GM12878 (cell line): ENCODE results near the gene DNAJA4. TPM values are rescaled to one million over a fixed set of nuclear protein-coding genes. Genes with fewer than 3 reads are reported as not detected.

Experiments
- ATAC-seq: fragments of 200-7000 bp; cut with Tn5 transposase; 3 replicates; pipeline ENCODE4 v1.9.1; 2020; ENCODE audit warnings: mild to moderate bottlenecking, moderate library complexity
- BruUV-seq: library from RNA; stranded (reverse); fragments of 400-500 nt; replicated peaks from 2 replicates; lab custom pipeline; 2021; lab: Mats Ljungman, UMichigan
- CTCF ChIA-PET: fragments of 300-600 bp; sonication (Branson Sonifier 250); formaldehyde crosslinking; extraction: SDS; loops from one replicate; lab custom pipeline; 2021; ENCODE audit warnings: inconsistent platforms; lab: Yijun Ruan, JAX
- POLR2A ChIA-PET: fragments of 350-600 bp; formaldehyde crosslinking; extraction: SDS; loops from one replicate; lab custom pipeline; 2021; ENCODE audit warnings: inconsistent platforms; lab: Charles Lee
- RAD21 ChIA-PET: fragments of 300-600 bp; sonication (Branson Sonifier 250); formaldehyde crosslinking; loops from one replicate; lab custom pipeline; 2023; ENCODE audit warnings: antibody characterized with exemption; ENCODE audit not compliant: unreplicated experiment; lab: Charles Lee
- SMC1A ChIA-PET: fragments of 300-600 bp; sonication (Branson Sonifier 250); formaldehyde crosslinking; loops from one replicate; lab custom pipeline; 2023; ENCODE audit not compliant: unreplicated experiment, uncharacterized antibody; lab: Charles Lee
- DNase-seq: peaks from one replicate; pipeline ENCODE4 v3.0.0-alpha.2; 2011; ENCODE audit warnings: low read depth, low spot score
- FAIRE-seq: peaks from 3 replicates; lab custom pipeline; 2011; peaks lifted over from hg19 to GRCh38; lab: Jason Lieb, UNC
- H2AFZ ChIP-seq: 2 replicates; pipeline ENCODE4 v1.6.0; 2011; ENCODE audit warnings: low read depth, low read length, control low read depth; ENCODE audit not compliant: control insufficient read depth
- H3K27ac ChIP-seq: 2 replicates; pipeline ENCODE4 v1.5.1; 2011; ENCODE audit warnings: control low read depth; ENCODE audit not compliant: control insufficient read depth, insufficient read depth
- H3K27me3 ChIP-seq, 2 experiments: replicated peaks in 1 of 2; 2 replicates each; pipeline versions ENCODE4 v1.6.0 to v1.6.1; 2011; ENCODE audit warnings: low read length in 1 of 2; ENCODE audit not compliant: control insufficient read depth in 2 of 2, insufficient read depth in 2 of 2
- H3K36me3 ChIP-seq, 2 experiments: 2 replicates each; pipeline ENCODE4 v1.5.1; 2011; ENCODE audit warnings: low read length in 1 of 2; ENCODE audit not compliant: control insufficient read depth in 2 of 2, insufficient read depth in 2 of 2
- H3K4me1 ChIP-seq: 2 replicates; pipeline ENCODE4 v1.6.1; 2011; ENCODE audit warnings: mild to moderate bottlenecking, low read length, moderate library complexity, mixed read lengths; ENCODE audit not compliant: control insufficient read depth, insufficient read depth
- H3K4me2 ChIP-seq: 2 replicates; pipeline ENCODE4 v1.6.0; 2011; ENCODE audit warnings: control low read depth; ENCODE audit not compliant: control insufficient read depth, insufficient read depth
- H3K4me3 ChIP-seq: fragments of 200-600 bp; sonication (generic); 2 replicates; pipeline ENCODE4 v1.5.1; 2016
- H3K79me2 ChIP-seq: 2 replicates; pipeline ENCODE4 v1.6.0; 2011; ENCODE audit warnings: low read length; ENCODE audit not compliant: control insufficient read depth, insufficient read depth
- H3K9ac ChIP-seq: 2 replicates; pipeline ENCODE4 v1.8.0; 2011; ENCODE audit warnings: low read length, control low read depth, mixed read lengths; ENCODE audit not compliant: control insufficient read depth, insufficient read depth
- H3K9me3 ChIP-seq: replicated peaks from 3 replicates; pipeline ENCODE4 v1.5.1; 2011; ENCODE audit warnings: mild to moderate bottlenecking, low read length; ENCODE audit not compliant: control insufficient read depth, insufficient read depth
- H4K20me1 ChIP-seq: 2 replicates; pipeline ENCODE4 v1.6.0; 2011; ENCODE audit not compliant: control insufficient read depth, insufficient read depth
- BRCA1 ChIP-seq: IDR thresholded peaks from 2 replicates; pipeline ENCODE4 v1.6.1; 2011; ENCODE audit warnings: low read depth, low read length, improper control_type of control experiment
- CHD2 ChIP-seq: IDR thresholded peaks from 2 replicates; pipeline ENCODE4 v1.6.1; 2011; ENCODE audit warnings: low read depth, low read length, improper control_type of control experiment, borderline replicate concordance
- ETV6 ChIP-seq, 2 experiments: fragments of 450-650 bp in 1 of 2; IDR thresholded peaks in 1 of 2; conservative IDR thresholded peaks in 1 of 2; 2 replicates each; pipeline ENCODE4 v1.6.1; 2014; ENCODE audit warnings: antibody characterized with exemption in 1 of 2, borderline replicate concordance in 1 of 2, low read depth in 1 of 2, mild to moderate bottlenecking in 1 of 2, moderate library complexity in 1 of 2
- IRF3 ChIP-seq: fragments of 450-650 bp; IDR thresholded peaks from 2 replicates; pipeline ENCODE4 v1.6.1; 2014; ENCODE audit warnings: mild to moderate bottlenecking
- NFIC ChIP-seq: IDR thresholded peaks from 2 replicates; pipeline ENCODE4 v1.6.1; 2012; ENCODE audit warnings: low read depth, mild to moderate bottlenecking, inconsistent platforms, low read length, moderate library complexity
- RELA ChIP-seq: fragments of 450-650 bp; IDR thresholded peaks from 2 replicates; pipeline ENCODE4 v1.8.0; 2014; ENCODE audit warnings: borderline replicate concordance; ENCODE audit not compliant: partially characterized antibody
- RFX5 ChIP-seq: IDR thresholded peaks from 2 replicates; pipeline ENCODE4 v1.6.1; 2011; ENCODE audit warnings: low read depth, low read length, improper control_type of control experiment
- ZBED1 ChIP-seq: IDR thresholded peaks from 2 replicates; pipeline ENCODE4 v1.6.1; 2016; ENCODE audit warnings: borderline replicate concordance
- ZNF217 ChIP-seq: fragments of 450-650 bp; IDR thresholded peaks from 2 replicates; pipeline ENCODE4 v1.6.1; 2017; ENCODE audit warnings: antibody characterized with exemption, mild to moderate bottlenecking
- WGBS: methylation state at CpG from one replicate; pipeline ENCODE4 v1.1.6; 2016; ENCODE audit warnings: low lambda C conversion rate; ENCODE audit not compliant: insufficient replicate concordance, insufficient coverage; ENCODE audit errors: missing lambda C conversion rate; 5-methylcytosine and 5-hydroxymethylcytosine counted together
- in situ Hi-C: fragments of 300-500 bp; cut with MboI; formaldehyde crosslinking; loops from 9 replicates; pipeline ENCODE4 v1.14.3; 2018; ENCODE audit warnings: mixed read lengths
- intact Hi-C: fragments of 100-400 bp; cut with micrococcal nuclease; formaldehyde crosslinking; loops from one replicate; pipeline ENCODE4 v1.14.2; 2022; ENCODE audit not compliant: unreplicated experiment
- polyA plus RNA-seq, 11 experiments: library from polyadenylated mRNA; depleted of rRNA in 4 of 11; unstranded in 6 of 11; stranded (reverse) in 5 of 11; fragments of >200 nt; fragmentation: Nextera tagmentation in 4 of 11; fragmentation: Illumina TruSeq in 1 of 11; extraction: Ambion mirVana in 4 of 11; extraction: Trizol in 1 of 11; gene quantifications; 1 replicate in 1 of 11; 2 replicates in 10 of 11; pipeline versions ENCODE4 v1.2.1 to v1.2.3, GENCODE V29; 2011 to 2016; ENCODE audit warnings: inconsistent platforms in 2 of 11, missing spikeins in 2 of 11, low read depth in 1 of 11
- total RNA-seq, 4 experiments: library from RNA; depleted of rRNA in 3 of 4; stranded (reverse); fragments of >200 nt in 3 of 4; fragmentation: Illumina TruSeq in 1 of 4; extraction: Trizol in 1 of 4; gene quantifications; 2 replicates each; pipeline versions ENCODE4 v1.2.1 to v1.2.3, GENCODE V29; 2013 to 2021
- TF ChIP-seq, protein P1 (sequence below): IDR thresholded peaks from 2 replicates; pipeline ENCODE4 v1.6.1; 2012; ENCODE audit warnings: low read length, inconsistent platforms
- TF ChIP-seq, protein P2 (sequence below): IDR thresholded peaks from 2 replicates; pipeline ENCODE4 v1.6.1; 2011; ENCODE audit warnings: low read depth, low read length, improper control_type of control experiment, borderline replicate concordance
- TF ChIP-seq, protein P3 (sequence below): fragments of 150-350 bp; IDR thresholded peaks from 2 replicates; pipeline ENCODE4 v1.6.1; 2014; ENCODE audit warnings: mild to moderate bottlenecking, low read depth, low read length

The DNAJA4 gene
- total and polyA plus RNA-seq, 10 of the 15 experiments (the other 5 are each of a cell fraction or from before 2014, with no cell fraction given), result 0.01 to 10.4 (median 4.1) TPM

DNA sequence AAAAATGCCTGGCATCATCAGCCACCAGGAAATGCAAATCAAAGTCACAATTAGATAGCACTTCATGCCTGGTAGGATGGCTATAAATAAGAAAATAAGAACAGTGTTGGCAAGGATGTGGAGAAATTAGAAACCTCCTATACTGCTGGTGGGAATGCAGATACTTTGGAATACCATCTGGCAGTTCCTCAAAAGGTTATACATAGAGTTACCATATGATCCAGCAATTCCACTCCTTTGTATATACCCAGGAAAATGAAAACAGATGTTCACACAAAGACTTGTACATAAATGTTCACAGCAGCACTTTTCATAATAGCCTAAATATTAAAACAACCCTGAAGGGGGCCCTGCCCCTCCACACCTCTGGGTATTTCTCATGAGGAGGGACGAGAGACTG lies 43.6 kb upstream of the DNAJA4 start:
- FAIRE-seq (no peak), ATAC-seq (no peak), DNase-seq (no peak)
- H3K79me2 ChIP-seq, result no peaks in the 10 kb centered on the region
- no peak overlapping the region for H2AFZ ChIP-seq
- no peaks in the 10 kb centered on the region for H3K27me3 ChIP-seq
- 0% methylated on average over 1 of the region's 1 CpG for WGBS
- no peaks in the 10 kb centered on the region for H3K36me3 ChIP-seq
- no peaks in the 10 kb centered on the region; the same call in 2 of the 3 replicates for H3K9me3 ChIP-seq
- no peak for TF ChIP-seq RFX5
- TF ChIP-seq BRCA1, result no peak
- no peak for TF ChIP-seq RELA
- no peak for TF ChIP-seq ETV6 (conservative IDR thresholded peaks at IDR 0.05 in 1 of 2, IDR thresholded peaks at IDR 0.05 in 1 of 2; ENCODE audit: borderline replicate concordance in 1 of 2, low read depth in 1 of 2)
- TF ChIP-seq, protein P1, sequence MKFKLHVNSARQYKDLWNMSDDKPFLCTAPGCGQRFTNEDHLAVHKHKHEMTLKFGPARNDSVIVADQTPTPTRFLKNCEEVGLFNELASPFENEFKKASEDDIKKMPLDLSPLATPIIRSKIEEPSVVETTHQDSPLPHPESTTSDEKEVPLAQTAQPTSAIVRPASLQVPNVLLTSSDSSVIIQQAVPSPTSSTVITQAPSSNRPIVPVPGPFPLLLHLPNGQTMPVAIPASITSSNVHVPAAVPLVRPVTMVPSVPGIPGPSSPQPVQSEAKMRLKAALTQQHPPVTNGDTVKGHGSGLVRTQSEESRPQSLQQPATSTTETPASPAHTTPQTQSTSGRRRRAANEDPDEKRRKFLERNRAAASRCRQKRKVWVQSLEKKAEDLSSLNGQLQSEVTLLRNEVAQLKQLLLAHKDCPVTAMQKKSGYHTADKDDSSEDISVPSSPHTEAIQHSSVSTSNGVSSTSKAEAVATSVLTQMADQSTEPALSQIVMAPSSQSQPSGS, result no peak
- TF ChIP-seq ZBED1, result no peak
- no peak for TF ChIP-seq NFIC
- TF ChIP-seq, protein P2, sequence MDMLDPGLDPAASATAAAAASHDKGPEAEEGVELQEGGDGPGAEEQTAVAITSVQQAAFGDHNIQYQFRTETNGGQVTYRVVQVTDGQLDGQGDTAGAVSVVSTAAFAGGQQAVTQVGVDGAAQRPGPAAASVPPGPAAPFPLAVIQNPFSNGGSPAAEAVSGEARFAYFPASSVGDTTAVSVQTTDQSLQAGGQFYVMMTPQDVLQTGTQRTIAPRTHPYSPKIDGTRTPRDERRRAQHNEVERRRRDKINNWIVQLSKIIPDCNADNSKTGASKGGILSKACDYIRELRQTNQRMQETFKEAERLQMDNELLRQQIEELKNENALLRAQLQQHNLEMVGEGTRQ, result no peak
- no peak for TF ChIP-seq CHD2
- TF ChIP-seq, protein P3, sequence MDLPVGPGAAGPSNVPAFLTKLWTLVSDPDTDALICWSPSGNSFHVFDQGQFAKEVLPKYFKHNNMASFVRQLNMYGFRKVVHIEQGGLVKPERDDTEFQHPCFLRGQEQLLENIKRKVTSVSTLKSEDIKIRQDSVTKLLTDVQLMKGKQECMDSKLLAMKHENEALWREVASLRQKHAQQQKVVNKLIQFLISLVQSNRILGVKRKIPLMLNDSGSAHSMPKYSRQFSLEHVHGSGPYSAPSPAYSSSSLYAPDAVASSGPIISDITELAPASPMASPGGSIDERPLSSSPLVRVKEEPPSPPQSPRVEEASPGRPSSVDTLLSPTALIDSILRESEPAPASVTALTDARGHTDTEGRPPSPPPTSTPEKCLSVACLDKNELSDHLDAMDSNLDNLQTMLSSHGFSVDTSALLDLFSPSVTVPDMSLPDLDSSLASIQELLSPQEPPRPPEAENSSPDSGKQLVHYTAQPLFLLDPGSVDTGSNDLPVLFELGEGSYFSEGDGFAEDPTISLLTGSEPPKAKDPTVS, result no peak
- TF ChIP-seq ZNF217, result no peak
- TF ChIP-seq IRF3, result no peak
- in situ Hi-C loops, result no loop called here
- ChIA-PET RAD21 (no interaction called here), POLR2A (no interaction called here), SMC1A (no interaction called here), CTCF (no interaction called here)
- H4K20me1 ChIP-seq, result no peaks in the 10 kb centered on the region
- no peak overlapping the region for H3K4me3 ChIP-seq
- H3K4me2 ChIP-seq, result no peak overlapping the region
- H3K4me1 ChIP-seq, result peaks cover 1% of the 10 kb centered on the region; the same call in 1 of the 2 replicates
- intact Hi-C loops, result no loop called here
- no TSS peak for BruUV-seq
- no peak overlapping the region for H3K27ac ChIP-seq
- H3K9ac ChIP-seq, result no peak overlapping the region
